OCI-M1 (cell line): ENCODE results near the gene DYRK1A.

Experiments used
- DNase-seq: peaks from one replicate; lab custom pipeline; 2025; lab: John Stamatoyannopoulos, UW

DYRK1A gene

DNA sequence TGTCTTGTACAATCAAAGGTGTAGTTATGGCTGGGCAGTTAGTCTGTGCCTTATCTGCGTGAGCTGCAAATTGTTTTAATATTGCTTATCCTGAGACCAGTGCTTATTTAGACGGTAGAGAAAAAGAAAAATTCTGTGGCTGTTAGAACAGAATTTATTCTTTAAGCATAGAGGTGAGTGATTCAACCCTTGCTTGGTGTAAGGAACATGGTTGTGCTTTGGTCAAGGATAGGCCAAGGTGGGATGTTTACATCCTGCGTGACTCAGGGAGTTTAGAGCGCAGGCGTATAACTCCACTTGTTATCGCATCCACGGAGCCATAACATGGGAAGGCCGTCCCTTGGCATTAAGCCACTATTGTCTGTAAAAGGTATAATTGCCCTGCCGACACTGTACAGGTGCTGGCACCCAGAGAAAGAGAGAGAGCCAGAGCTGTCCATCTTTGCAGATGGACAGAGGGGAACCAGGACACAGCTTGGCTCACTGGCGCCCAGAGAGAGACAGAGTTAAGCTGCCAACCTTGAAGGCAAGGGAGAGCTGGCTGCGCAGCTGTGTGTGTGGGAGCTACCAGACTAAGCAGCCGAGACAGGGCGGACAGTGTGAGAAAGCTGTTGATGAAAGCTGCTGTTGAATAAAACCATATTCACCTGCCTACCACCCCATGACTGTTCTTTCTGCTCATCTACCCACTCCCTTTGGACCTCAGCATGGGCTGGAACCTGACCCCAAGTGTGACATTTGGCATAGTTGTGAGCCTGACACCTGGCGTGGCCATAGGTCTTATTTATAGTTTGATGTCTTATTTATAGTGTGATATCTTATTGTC lies 200.4 kb downstream of the DYRK1A start:
- no peak for DNase-seq

DNA sequence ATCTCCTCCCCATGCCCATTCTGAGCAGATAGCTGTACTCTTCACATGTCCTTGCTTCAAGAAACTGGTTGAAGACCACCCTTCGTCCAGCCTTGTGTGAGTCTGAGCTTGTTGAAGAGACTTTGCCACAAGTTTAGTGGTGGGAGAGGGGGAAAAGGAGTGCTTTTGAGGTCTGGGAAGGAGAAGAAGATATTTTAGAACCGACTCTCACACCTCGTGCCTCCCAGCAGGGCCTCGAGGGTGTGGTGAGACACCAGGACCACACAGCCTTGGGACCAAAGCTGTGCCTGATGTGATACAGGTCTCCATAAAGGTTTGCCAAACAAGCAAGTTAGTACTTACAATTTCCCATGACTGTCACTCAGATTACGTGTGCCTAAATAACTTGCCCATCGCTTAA lies 201.8 kb downstream of the DYRK1A start:
- no peak for DNase-seq

DNA sequence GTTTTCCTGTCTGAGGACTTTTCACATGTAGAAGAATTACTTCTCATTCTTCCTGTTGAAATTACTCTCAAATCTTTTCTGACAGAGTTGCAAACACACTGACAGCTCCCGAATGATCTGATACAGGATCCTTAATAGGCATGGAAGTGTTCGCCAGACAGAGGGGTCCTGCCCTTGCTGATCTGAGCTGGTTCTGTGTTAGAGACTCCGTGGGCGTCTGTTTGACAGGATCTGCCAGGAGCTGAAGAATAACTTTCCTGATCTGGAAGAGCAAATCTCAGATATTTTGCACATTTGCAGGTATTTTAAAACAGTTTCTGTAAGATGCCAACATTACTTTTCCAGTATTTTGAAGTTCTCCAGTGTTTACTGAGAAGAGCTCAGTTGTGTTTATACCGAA lies 202.3 kb downstream of the DYRK1A start:
- no peak for DNase-seq

DNA sequence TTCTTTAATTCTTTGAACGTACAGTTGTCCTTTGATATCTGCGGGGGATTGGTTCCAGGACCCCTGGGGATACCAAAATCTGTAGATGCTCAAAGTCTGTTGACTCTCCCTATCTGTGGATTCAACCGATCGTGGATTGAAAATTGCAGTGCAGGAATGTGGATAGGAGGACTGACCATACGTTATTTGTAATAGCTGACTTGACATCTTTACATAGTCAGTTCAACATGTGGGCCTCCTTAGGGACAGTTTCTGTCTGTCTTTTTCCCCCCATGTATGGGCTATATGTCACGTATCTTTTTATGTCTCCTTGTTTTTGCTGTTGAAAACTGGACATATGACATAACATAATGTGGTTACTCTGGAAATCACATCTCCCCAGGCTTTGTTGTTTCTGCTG lies 204.9 kb downstream of the DYRK1A start:
- DNase-seq, result no peak

DNA sequence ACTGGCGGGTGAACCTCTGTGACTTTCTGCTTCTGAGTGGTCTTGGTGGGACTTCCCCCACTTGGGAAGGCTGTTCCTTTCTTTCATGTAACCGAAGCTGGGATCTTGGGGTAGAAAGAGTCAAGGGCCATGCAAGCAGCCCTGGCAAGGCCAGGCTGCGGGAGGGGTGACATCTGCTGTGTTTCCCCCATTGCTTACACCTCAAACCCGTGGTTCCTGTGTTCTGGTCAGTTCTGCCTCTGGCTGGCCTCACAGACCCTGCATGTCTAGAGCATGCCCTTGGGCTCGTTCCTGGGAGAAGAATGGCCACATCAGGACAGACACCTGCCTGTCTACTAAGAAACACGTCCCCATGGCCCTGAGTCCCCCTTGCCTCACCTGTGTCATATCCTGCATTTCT lies 207.7 kb downstream of the DYRK1A start:
- no peak for DNase-seq

DNA sequence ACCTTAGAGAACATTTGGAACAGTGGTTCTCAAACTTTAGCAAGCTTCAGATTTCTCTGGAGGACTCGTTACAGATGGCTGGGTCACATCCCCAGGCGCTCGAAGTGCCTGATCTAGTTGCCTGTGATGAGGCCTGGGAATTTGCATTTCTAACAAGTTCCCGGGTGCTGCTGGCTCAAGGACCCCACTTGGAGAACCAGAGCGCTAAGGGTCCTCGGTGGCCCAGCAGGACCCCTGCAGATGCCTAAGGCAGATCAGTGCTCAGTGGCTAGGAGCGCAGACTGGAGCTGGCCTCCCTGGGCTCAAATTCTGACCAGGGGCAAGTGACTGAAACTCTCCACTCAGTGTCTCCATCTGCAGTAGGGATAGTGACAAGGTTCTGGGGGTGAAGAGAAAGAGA lies 208.2 kb downstream of the DYRK1A start:
- no peak for DNase-seq

DNA sequence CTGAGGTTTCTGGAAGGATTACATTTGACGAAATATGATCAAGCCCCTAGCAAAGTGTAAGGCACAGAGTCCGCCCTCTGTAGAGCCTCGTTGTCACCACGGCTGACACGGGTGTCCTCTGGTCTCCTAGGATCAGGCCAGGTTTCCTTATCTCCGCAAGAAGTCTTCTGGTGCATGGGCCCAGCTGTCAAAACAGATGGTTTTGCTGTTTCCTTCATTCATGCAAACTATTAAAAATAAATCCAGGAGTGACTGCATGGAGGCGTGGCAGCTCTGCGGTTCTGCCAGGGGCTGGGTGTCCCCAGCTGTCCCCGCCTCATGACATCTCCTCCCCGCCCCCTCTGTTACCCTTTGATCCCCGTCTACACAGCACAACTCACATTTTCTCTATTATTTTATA lies 209.0 kb downstream of the DYRK1A start:
- DNase-seq, result no peak
